HG03457 (cell line): Measurements from ENCODE around the gene ZNF423.
A peak's percentile ranks its signal among the peaks of the same experiment; 100 is the strongest.
"Not testable (repeated sequence)": the region's sequence is repeated elsewhere in the genome, so short reads cannot be mapped to it uniquely, and the experiment has no call there.

Source experiments
- ATAC-seq: cut with Tn5 transposase; IDR thresholded peaks from one replicate; pipeline ENCODE4 v1.9.1; 2021; ENCODE audit warnings: moderate number of reproducible peaks; ENCODE audit not compliant: unreplicated experiment

ZNF423 gene

GRCh38 chr16:49523435-49524159 is 332.3 kb downstream of the ZNF423 start:
- ATAC-seq = no peak

- ATAC-seq = no peak
Observed at GRCh38 chr16:49521734-49522325, 334.1 kb downstream of the ZNF423 start.

- ATAC-seq = no peak
Observed at GRCh38 chr16:49520492-49521038, 335.3 kb downstream of the ZNF423 start.

GRCh38 chr16:49519741-49520140 is 336.2 kb downstream of the ZNF423 start:
- no peak for ATAC-seq

GRCh38 chr16:49519008-49519656 is 336.8 kb downstream of the ZNF423 start:
- ATAC-seq = no peak

GRCh38 chr16:49516382-49517036 is 339.4 kb downstream of the ZNF423 start:
- ATAC-seq = no peak

- no peak for ATAC-seq
Observed at GRCh38 chr16:49515861-49516260, 340.1 kb downstream of the ZNF423 start.

GRCh38 chr16:49515016-49515565 is 340.8 kb downstream of the ZNF423 start:
- ATAC-seq = no peak

GRCh38 chr16:49514073-49514980 is 341.6 kb downstream of the ZNF423 start:
- no peak for ATAC-seq

- ATAC-seq = no peak
Observed at GRCh38 chr16:49513040-49513439, 342.9 kb downstream of the ZNF423 start.

GRCh38 chr16:49510654-49511305 is 345.1 kb downstream of the ZNF423 start:
- no peak for ATAC-seq

GRCh38 chr16:49510141-49510540 is 345.8 kb downstream of the ZNF423 start:
- no peak for ATAC-seq

GRCh38 chr16:49506058-49507013 is 349.6 kb downstream of the ZNF423 start:
- ATAC-seq = not testable (repeated sequence)

- ATAC-seq = no peak
Observed at GRCh38 chr16:49505556-49505955, 350.4 kb downstream of the ZNF423 start.

GRCh38 chr16:49504626-49505025 is 351.3 kb downstream of the ZNF423 start:
- no peak for ATAC-seq

GRCh38 chr16:49504023-49504364 is 351.9 kb downstream of the ZNF423 start:
- ATAC-seq = no peak

- ATAC-seq = peak; percentile 68
Observed at GRCh38 chr16:49503256-49504022, 352.5 kb downstream of the ZNF423 start.
